Coronary artery (tissue), 2 donors: ENCODE data around the gene WBP2NL.

Source experiments
- DNase-seq: peaks from one replicate; pipeline ENCODE4 v3.0.0-alpha.2; 2017; ENCODE audit warnings: low spot score
- H3K27ac ChIP-seq, 2 donors: fragments of 200-600 bp; sonication (generic); one replicate each; pipeline ENCODE4 v1.5.1; 2016 to 2019
- H3K4me3 ChIP-seq: fragments of 200-600 bp; sonication (generic); 2 replicates; pipeline ENCODE4 v1.5.1; 2016; ENCODE audit warnings: mild to moderate bottlenecking, moderate library complexity
- CTCF ChIP-seq: fragments of 200-600 bp; sonication (generic); IDR thresholded peaks from one replicate; pipeline ENCODE4 v1.5.1; 2019; ENCODE audit warnings: antibody characterized with exemption

The WBP2NL gene

DNA sequence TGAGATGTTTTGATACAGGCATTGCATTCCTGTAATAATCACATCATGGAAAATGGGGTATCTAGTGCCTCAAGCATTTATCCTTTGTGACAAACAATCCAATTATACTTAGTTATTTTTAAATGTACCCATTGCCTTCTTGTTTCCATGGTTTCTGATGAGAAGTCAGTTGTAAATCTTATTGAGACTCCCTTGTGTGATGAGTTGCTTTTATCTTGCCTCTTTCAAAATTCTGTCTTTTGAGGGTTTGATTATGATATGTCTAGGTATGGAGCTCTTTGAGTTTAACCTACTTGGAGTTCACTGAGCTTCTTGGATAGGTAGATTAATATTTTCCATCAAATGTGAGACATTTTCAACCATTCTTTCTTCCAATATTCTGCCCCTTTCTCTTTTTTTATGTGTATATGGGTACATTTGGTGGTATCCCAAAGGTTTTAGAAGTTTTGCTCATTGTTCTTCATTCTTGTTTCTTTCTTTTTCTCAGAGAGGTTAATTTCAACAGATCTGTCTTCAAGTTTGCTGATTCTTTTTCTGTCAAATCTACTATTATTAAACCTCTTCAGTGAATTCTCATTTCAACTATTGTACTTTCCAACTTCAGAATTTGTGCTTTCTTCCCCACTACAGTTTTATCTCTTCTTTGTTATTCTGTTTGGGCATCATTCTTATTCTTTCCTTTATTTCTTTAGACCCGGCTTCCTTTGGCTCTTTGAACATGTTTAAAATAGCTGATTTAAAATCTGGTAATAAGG is 58.3 kb downstream of the WBP2NL start:
- no peak overlapping the region for H3K27ac ChIP-seq
- H3K4me3 ChIP-seq: no peak overlapping the region
- no peak for DNase-seq
- TF ChIP-seq CTCF: no peak

- H3K4me3 ChIP-seq: no peak overlapping the region
- H3K27ac ChIP-seq: no peak overlapping the region
- TF ChIP-seq CTCF: no peak
- no peak for DNase-seq
Observed at GRCh38 chr22:42060489-42060888, 61.9 kb downstream of the WBP2NL start.

- Histone ChIP-seq H3K4me3 (no peak overlapping the region), H3K27ac (no peak overlapping the region)
- no peak for DNase-seq
- TF ChIP-seq CTCF: no peak
Observed at GRCh38 chr22:42061041-42061440, 62.5 kb downstream of the WBP2NL start.

- no peak overlapping the region for H3K4me3 ChIP-seq
- H3K27ac ChIP-seq: no peak overlapping the region
- DNase-seq: no peak
- no peak for TF ChIP-seq CTCF
Observed at GRCh38 chr22:42062506-42063170, 64.0 kb downstream of the WBP2NL start.

- Histone ChIP-seq H3K27ac (no peak overlapping the region), H3K4me3 (no peak overlapping the region)
- DNase-seq: no peak
- no peak for TF ChIP-seq CTCF
Observed at GRCh38 chr22:42064629-42065028, 66.0 kb downstream of the WBP2NL start.

- Histone ChIP-seq H3K27ac (no peak overlapping the region), H3K4me3 (no peak overlapping the region)
- TF ChIP-seq CTCF: no peak
- DNase-seq: no peak
Observed at GRCh38 chr22:42065438-42066125, 67.0 kb downstream of the WBP2NL start.
